ENCODE results near the gene COL8A1.

DNA sequence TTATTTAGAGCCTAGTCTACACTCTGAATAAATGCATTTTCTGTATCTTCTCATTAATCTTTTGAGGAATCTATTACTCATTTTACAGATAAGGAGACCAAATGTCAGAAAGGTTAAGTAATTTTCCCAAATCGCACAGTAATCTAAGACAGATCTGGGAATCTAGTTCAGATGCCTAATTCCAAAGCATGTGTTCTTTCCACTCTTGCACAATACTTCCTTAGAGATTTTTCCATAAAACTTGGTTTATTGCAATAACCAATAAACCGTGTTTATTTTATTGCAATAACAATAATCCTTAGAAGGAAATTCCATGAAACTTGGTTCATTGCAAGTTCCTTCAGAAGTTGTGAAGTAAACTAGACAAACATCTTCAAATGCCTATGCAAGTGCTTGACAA, 17.4 kb upstream of the COL8A1 start:
- TF ChIP-seq CTCF (IDR thresholded peaks at IDR 0.05), result no peak
- TF ChIP-seq POLR2A (IDR thresholded peaks at IDR 0.05), result no peak
